Activated CD4-positive, alpha-beta T cell treated with anti-CD3 and anti-CD28 coated beads, Interleukin-2, amount 10 ng/mL, durations not matched to agents 7 days and 5 days (primary cell): ENCODE data around the gene TXNL4A. TPM values are rescaled to one million over a fixed set of nuclear protein-coding genes. Genes with fewer than 3 reads are reported as not detected.

ENCODE experiments used
- CTCF ChIA-PET: fragments of 350-600 bp; sonication (Branson Sonifier 250); formaldehyde crosslinking; loops from one replicate; lab custom pipeline; 2021; ENCODE audit warnings: antibody characterized with exemption; lab: Charles Lee
- POLR2A ChIA-PET: fragments of 350-600 bp; sonication (Branson Sonifier 250); formaldehyde crosslinking; loops from one replicate; lab custom pipeline; 2021; ENCODE audit warnings: antibody characterized with exemption; lab: Charles Lee
- DNase-seq: peaks from one replicate; pipeline ENCODE4 v3.0.0-alpha.2; 2020
- H3K27ac Mint-ChIP-seq: one replicate; pipeline ENCODE4 v1.8.0; 2021; ENCODE audit warnings: mild to moderate bottlenecking, moderate library complexity, mixed read lengths
- H3K27me3 Mint-ChIP-seq: one replicate; pipeline ENCODE4 v1.8.0; 2021; ENCODE audit warnings: mixed read lengths
- H3K36me3 Mint-ChIP-seq: one replicate; pipeline ENCODE4 v1.8.0; 2021; ENCODE audit warnings: low read depth, mixed read lengths
- H3K4me1 Mint-ChIP-seq: one replicate; pipeline ENCODE4 v1.8.0; 2021; ENCODE audit warnings: mixed read lengths
- H3K4me3 Mint-ChIP-seq: one replicate; pipeline ENCODE4 v1.8.0; 2021; ENCODE audit warnings: mild to moderate bottlenecking, moderate library complexity, mixed read lengths
- H3K9me3 Mint-ChIP-seq: one replicate; pipeline ENCODE4 v1.8.0; 2021; ENCODE audit warnings: mixed read lengths
- total RNA-seq, 2 experiments: library from RNA; stranded (reverse); gene quantifications; one replicate each; pipeline ENCODE4 v1.2.3, GENCODE V29; 2021

TXNL4A gene
- total RNA-seq, 2 experiments from 2014 or later: 131 TPM

DNA sequence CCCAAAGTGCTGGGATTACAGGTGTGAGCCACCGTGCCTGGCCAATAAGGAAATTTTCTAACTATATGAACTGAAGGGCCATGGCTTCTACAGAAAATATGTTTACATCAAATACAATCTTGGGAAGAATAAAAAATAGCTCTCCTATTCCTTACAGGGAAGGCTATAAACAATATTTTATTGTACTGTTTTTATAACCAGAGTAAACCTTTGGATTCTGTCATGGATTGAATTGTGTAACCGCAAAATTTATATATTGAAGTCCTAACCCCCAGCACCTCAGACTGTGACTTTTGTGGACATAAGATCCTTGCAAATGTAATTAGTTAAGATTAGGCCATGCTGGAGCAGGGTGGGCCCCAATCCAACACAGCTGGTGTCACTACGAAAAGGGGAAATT lies 15.6 kb downstream of the TXNL4A start:
- Mint-ChIP-seq H3K4me1 (peaks cover 15% of the 10 kb centered on the region), H3K4me3 (no peak overlapping the region), H3K27me3 (no peaks in the 10 kb centered on the region), H3K27ac (no peak overlapping the region), H3K36me3 (peaks cover 29% of the 10 kb centered on the region), H3K9me3 (no peaks in the 10 kb centered on the region)
- DNase-seq: no peak
- CTCF ChIA-PET: no interaction called here
- POLR2A ChIA-PET: no interaction called here

DNA sequence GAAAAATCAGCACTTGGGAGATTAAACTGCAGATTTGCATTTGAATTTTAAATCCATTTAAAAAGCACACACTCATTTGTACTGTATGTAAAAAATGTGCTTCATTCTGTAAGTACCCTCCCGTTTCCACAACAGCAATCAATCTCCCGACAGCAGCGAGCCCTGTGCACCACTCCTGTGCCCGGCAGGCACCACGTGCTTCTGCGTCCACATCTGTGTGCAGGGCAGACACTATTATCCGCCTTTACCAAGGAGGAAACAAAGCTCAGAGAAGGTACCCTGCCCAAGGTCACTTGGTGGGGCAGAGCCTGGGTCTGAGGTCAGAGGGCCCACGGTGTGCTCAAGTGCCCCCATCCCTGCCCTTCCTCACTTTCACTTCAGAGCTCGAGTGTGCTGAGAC lies 16.4 kb downstream of the TXNL4A start:
- no peaks in the 10 kb centered on the region for H3K9me3 Mint-ChIP-seq
- H3K27ac Mint-ChIP-seq: no peak overlapping the region
- ChIA-PET POLR2A (no interaction called here), CTCF (no interaction called here)
- DNase-seq: no peak
- H3K4me3 Mint-ChIP-seq: no peak overlapping the region
- no peaks in the 10 kb centered on the region for H3K27me3 Mint-ChIP-seq
- H3K36me3 Mint-ChIP-seq: peaks cover 29% of the 10 kb centered on the region
- peaks cover 14% of the 10 kb centered on the region for H3K4me1 Mint-ChIP-seq

DNA sequence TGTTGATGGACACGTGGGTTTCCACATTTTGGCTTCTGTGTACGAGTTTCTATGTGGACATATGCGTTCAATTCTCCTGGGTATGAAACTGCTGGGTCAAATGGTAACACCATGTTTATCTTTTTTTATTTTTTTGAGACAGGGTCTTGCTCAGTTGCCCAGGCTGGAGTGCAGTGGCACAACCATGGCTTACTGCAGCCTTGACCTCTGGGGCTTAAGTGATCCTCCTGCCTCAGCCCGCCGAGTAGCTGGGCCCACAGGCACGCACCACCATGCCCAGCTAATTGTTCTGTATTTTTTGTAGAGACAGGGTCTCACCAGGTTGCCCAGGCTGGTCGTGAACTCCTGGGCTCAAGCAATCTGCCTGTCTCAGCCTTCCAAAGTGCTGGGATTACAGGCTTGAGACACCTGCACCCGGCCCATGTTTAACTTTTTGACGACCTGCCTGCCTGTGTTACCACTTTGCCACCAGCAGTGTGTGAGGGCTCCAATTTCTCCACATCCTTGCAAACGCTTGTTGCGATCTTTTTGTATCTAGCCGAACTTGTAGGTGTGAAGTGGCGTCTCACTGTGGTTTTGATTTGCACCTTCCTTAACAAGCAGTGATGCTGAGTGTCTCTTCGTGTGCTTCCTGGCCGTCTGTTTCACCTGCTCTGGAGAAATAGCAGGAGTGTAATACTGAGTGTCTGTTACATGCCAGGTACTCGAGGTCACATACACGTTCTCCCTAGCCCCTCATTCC lies 17.0 kb downstream of the TXNL4A start:
- Mint-ChIP-seq H3K9me3 (no peaks in the 10 kb centered on the region), H3K4me3 (no peak overlapping the region), H3K4me1 (peaks cover 17% of the 10 kb centered on the region), H3K27ac (no peak overlapping the region), H3K36me3 (peaks cover 29% of the 10 kb centered on the region), H3K27me3 (no peaks in the 10 kb centered on the region)
- ChIA-PET CTCF (interaction anchor here (1.4 kb wide), 1 partner anchor 13 kb away, joined by 4 read pairs; no protein-coding TSS in a partner anchor), POLR2A (no interaction called here)
- no peak for DNase-seq

DNA sequence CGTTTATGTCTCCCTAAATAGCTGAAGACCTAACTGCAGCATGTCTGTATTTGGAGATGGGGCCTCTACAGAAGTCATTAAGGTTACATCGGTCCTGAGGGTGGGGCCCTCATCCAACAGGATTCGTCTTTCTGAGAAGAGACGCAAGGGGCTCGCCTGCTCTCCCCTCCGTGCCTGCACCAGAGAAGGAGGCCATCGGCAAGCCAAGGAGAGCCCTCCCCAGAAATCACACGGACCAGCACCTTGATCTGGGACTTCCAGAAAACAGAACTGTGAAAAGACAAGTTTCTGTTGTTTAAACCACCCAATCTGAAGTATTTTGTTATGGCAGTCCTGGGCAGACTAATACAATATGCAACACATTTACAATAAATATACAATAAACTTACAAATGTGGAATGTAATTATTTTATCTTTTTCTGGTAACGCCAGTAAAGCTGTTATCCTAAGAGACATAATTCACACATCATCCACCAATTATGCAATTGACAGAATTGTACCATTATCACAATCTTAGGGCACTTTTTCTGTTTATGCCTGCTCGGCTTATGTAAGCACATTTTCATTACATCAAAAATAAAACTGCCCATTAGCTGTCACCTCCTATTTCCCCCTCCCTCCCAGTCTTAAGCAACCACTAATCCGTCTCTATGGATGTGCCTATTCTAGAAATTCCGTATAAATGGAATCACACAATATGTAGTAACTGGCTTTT lies 17.8 kb downstream of the TXNL4A start:
- H3K9me3 Mint-ChIP-seq: no peaks in the 10 kb centered on the region
- POLR2A ChIA-PET: no interaction called here
- no peak overlapping the region for H3K27ac Mint-ChIP-seq
- H3K4me1 Mint-ChIP-seq: peaks cover 16% of the 10 kb centered on the region
- CTCF ChIA-PET: interaction anchor here (1.4 kb wide), 1 partner anchor 14 kb away, joined by 4 read pairs; no protein-coding TSS in a partner anchor
- H3K36me3 Mint-ChIP-seq: peaks cover 28% of the 10 kb centered on the region
- H3K27me3 Mint-ChIP-seq: no peaks in the 10 kb centered on the region
- H3K4me3 Mint-ChIP-seq: no peak overlapping the region
- no peak for DNase-seq

DNA sequence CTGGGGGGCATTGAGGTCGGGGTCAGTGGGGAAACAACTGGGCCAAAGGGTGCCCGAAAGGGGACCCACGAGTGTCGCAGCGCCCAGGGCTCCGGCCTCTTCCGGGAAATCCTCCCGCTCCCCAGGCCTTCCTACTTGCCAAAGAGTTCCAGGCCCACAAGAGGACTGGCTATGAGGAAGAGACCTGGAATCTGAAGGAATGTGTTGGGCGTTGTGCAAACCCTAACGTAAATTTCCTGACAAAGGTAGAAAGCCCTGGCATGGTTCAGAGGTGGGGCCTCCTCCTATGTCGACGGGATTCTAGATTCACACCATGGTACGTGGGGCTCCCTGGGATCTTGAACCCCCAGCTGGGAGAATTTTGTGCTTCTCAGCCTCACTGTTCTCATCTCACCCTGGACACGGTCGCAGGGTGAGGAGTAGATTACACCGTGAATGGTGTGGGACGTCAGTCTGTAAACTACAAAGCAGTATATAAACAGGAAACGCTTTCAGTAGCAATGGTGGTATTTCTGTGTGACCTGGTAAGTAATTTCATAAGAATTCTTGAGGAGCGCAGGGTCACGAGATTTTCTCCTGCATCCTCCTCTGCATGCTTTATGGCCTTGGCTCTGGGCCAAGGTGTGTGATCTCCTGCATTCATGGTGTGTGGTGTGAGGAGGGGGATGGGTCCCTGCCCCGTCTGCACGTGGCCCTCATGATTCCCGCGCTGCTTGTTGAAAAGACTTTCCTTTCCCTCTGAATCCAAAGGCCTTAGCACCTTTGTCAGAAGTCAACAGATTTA lies 23.1 kb downstream of the TXNL4A start:
- no peaks in the 10 kb centered on the region for H3K9me3 Mint-ChIP-seq
- peak; percentile 22 for DNase-seq
- no peaks in the 10 kb centered on the region for H3K27me3 Mint-ChIP-seq
- H3K4me1 Mint-ChIP-seq: peaks cover 51% of the 10 kb centered on the region
- ChIA-PET POLR2A (no interaction called here), CTCF (no interaction called here)
- H3K27ac Mint-ChIP-seq: peak overlapping the region; percentile 89
- H3K4me3 Mint-ChIP-seq: peak overlapping the region; percentile 75
- peaks cover 4% of the 10 kb centered on the region for H3K36me3 Mint-ChIP-seq

DNA sequence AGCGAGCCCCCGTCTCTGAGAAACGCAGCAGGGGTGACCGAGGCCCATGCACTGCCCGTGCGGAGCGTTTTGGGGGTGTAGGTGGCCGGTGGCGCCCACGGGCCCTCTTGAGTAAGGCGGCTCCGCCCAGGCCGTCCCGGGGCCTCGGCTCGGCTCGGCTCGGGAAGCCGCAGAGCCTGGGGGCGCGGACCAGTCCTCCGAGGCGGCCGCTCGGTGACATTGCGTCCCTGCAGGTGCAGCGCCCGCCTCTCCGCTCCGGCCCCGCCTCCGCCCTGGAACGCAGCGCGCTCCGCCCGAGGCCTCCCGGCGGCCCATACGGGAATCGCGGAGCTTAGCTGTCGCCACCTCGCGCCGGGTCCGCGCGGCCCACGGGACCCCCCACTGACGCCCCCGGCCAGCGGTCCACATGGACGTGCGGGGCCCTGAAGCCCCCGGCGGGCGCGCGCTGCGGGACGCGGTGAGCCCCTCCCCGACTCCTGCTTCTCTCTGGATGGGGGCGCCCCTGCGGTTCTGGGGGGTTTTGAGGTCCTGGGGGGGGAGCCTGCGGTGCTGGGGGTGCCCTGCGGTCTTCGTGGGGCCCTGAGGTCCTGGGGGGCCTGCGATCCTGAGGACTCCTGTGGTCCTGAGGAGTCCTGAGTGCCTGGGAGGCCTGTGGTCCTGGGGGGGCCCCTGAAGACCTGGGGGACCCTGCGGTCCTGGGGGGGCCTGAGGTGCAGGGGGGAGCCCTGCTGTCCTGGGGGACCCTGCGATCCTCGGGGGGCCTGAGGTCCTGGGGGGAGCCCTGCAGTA lies 23.8 kb downstream of the TXNL4A start, which contains the start of gene HSBP1L1:
TSS of gene HSBP1L1 (plus strand) at position 314 of the 789 bp plus-strand sequence. CDS start at position 407, 93 bp downstream.
- Mint-ChIP-seq H3K4me3 (peak within 1 kb of the TSS; percentile 75), H3K36me3 (peaks cover under 1% of the 10 kb centered on the region), H3K4me1 (peaks cover 56% of the 10 kb centered on the region), H3K9me3 (no peaks in the 10 kb centered on the region), H3K27ac (peak within 1 kb of the TSS; percentile 89), H3K27me3 (no peaks in the 10 kb centered on the region)
- POLR2A ChIA-PET: no interaction called here
- DNase-seq: peak; percentile 72
- CTCF ChIA-PET: interaction anchor here (1.5 kb wide), 1 partner anchor 571 kb away, joined by 3 read pairs; no protein-coding TSS in a partner anchor

DNA sequence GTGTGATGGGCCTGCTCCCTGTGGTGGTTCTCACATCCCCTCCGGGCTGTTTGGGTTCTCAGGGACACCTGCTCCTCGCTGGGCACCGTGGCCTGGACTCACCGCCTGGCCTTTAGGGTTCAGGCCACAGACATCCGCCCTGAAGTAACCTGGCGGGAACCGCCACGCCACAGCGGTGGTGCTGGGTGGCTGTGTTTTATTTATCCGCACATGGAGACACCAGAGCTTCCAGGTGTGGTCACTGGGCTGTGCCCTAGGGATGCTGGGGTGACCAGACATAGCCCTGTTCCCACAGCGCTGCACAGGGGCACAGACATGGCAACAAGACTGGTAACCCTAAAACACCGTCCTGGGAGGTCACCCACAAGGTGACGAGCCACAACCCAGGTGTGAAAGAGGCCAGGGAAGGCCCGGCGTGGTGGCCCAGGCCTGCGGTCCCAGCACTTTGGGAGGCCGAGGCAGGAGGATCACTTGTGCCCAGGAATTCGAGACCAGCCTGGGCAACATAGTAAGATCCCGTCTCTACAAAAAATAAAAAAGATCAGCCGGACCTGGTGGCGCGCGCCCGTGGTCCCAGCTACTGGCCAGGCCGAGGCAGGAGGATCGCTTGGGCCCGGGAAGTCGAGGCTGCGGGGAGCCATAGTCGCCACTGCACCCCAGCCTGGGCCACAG lies 24.6 kb downstream of the TXNL4A start:
- Mint-ChIP-seq H3K4me3 (peak overlapping the region; percentile 38), H3K9me3 (no peaks in the 10 kb centered on the region), H3K27me3 (no peaks in the 10 kb centered on the region), H3K36me3 (no peaks in the 10 kb centered on the region), H3K4me1 (peaks cover 55% of the 10 kb centered on the region), H3K27ac (peak overlapping the region; percentile 80)
- ChIA-PET POLR2A (no interaction called here), CTCF (interaction anchor here (0.9 to 2.9 kb wide), 5 partner anchors 11 to 570 kb away, joined by 3 to 13 read pairs (median 5); partner anchors contain the start of gene SLC66A2)
- DNase-seq: no peak

DNA sequence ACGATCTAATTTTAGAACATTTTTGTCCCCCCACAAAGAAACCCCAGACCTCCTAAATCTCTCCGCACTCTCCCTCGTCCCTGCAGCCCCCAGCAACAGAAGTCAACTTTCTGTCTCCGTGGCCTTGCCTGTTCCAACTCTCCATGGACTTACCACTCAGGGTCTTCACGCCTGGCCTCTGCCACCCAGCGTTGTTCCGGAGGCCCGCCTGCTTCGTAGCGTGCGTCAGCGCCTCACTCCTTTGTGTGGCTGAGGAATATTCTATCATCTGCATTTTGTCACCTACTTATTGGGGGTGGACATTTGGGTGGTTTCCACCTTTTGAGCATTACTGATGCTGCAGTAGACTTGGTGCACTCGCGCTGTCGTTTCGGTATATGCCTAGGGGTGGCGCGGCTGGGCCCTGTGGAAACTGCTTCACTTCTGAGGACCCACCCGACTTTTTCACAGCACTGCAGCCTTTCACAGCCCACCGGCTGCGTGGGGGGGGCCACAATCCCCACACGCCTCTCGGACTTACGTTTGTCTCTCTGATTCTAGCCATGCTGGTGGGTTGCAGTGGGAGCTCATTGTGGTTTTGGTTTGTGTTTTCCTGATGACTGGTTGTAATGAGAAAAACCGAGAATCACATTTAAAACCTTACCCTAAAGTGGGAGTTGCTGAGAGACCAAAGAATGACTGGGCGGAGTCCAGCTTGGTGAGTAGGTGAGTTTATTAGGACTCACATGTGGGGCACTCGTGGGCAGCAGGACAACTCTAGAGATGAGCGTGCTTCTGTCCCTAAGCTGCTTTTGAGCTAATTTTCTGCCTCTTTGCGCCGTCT lies 25.3 kb downstream of the TXNL4A start:
- CTCF ChIA-PET: interaction anchor here (0.9 to 2.9 kb wide), 7 partner anchors 10 to 570 kb away, joined by 3 to 13 read pairs (median 5); partner anchors contain the start of gene SLC66A2
- Mint-ChIP-seq H3K4me1 (peaks cover 50% of the 10 kb centered on the region), H3K36me3 (no peaks in the 10 kb centered on the region), H3K27ac (peak overlapping the region; percentile 71), H3K4me3 (peak overlapping the region; percentile 14), H3K9me3 (no peaks in the 10 kb centered on the region), H3K27me3 (no peaks in the 10 kb centered on the region)
- DNase-seq: peak; percentile 22
- POLR2A ChIA-PET: no interaction called here

DNA sequence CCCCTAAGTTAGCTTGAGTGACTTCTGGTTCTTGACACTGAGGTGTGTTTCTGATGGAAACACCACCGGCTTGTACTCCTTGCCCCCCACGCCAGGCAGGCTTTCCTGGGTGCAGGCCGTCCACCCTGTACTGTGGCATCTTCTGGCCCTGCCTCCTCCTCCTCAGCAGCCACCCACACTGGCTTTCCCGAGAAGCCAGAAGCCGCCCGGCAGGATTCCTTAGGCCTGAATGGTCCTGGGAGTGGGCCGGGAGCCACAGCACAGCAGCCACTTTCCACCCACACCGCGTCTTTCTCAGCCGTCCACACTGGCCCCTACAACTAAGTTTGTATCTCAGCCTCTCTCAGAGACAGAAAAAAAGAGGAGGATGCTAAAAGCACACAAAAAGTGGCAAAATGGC lies 26.1 kb downstream of the TXNL4A start:
- Mint-ChIP-seq H3K4me3 (no peak overlapping the region), H3K27me3 (no peaks in the 10 kb centered on the region), H3K36me3 (no peaks in the 10 kb centered on the region), H3K27ac (peak overlapping the region; percentile 77), H3K9me3 (no peaks in the 10 kb centered on the region), H3K4me1 (peaks cover 50% of the 10 kb centered on the region)
- DNase-seq: no peak
- CTCF ChIA-PET: interaction anchor here (0.7 to 2.9 kb wide), 6 partner anchors 12 to 32 kb away, joined by 3 to 13 read pairs (median 3); partner anchors contain the start of genes SLC66A2 and TXNL4A
- POLR2A ChIA-PET: interaction anchor here (0.6 kb wide), 1 partner anchor 71 kb away, joined by 3 read pairs; no protein-coding TSS in a partner anchor

DNA sequence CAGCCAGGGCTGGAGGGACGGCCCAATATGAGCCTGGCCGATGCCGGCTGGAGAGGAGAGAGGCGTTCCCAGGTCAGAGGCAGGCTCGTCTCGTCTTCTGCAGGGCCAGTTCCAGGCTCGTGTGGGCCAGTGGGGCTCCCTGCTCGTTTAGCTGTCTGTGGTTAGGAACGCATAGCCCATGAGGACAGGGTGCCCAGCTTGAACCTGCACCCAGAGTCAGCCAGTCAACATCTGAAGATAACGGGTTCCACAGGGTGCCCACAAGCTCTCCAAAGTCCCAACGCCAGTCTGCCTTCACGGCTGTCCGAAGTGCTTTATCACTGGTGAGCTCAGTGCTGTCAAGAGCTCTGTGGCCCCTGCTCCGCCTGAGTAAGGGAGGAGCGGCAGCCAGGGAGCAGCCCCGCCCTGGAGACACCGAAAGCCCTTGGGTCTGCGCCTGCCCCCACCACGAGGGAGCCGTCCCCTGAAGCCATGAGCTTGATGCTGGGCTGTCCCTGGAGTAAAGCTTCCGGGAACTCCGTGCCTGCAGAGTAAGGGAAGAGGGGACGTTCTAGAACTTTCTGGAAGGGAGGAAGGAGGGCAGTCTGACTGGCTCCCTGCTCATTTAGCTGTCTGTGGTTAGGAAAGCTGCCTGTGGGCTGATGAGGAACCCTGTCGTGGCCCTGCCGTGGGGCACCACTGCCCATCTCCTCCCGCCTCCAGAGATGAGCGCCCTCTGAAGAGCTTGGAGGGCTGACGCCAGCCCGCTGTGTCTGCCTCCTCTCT lies 26.7 kb downstream of the TXNL4A start:
- no peaks in the 10 kb centered on the region for H3K36me3 Mint-ChIP-seq
- H3K27me3 Mint-ChIP-seq: no peaks in the 10 kb centered on the region
- no peak for DNase-seq
- no peak overlapping the region for H3K4me3 Mint-ChIP-seq
- H3K4me1 Mint-ChIP-seq: peaks cover 47% of the 10 kb centered on the region
- H3K27ac Mint-ChIP-seq: peak overlapping the region; percentile 77
- ChIA-PET POLR2A (interaction anchor here (0.6 kb wide), 1 partner anchor 71 kb away, joined by 3 read pairs; no protein-coding TSS in a partner anchor), CTCF (interaction anchor here (0.7 to 2.9 kb wide), 5 partner anchors 11 to 32 kb away, joined by 3 to 13 read pairs (median 3); partner anchors contain the start of genes SLC66A2 and TXNL4A)
- H3K9me3 Mint-ChIP-seq: no peaks in the 10 kb centered on the region
